HepG2 (cell line): ENCODE data around the gene TREH. TPM values are rescaled to one million over a fixed set of nuclear protein-coding genes. Genes with fewer than 3 reads are reported as not detected.

Source experiments
- ATAC-seq: fragments of 200-7000 bp; cut with Tn5 transposase; 3 replicates; pipeline ENCODE4 v1.9.1; 2020; ENCODE audit warnings: mild to moderate bottlenecking, moderate library complexity
- BruUV-seq: library from RNA; stranded (reverse); fragments of 400-500 nt; replicated peaks from 2 replicates; lab custom pipeline; 2021; lab: Mats Ljungman, UMichigan
- CTCF ChIA-PET: fragments of 300-600 bp; formaldehyde crosslinking; extraction: SDS; loops from one replicate; lab custom pipeline; 2021; ENCODE audit warnings: low total read pairs, inconsistent platforms, low intra/inter-chr PET ratio; lab: Yijun Ruan, JAX
- POLR2A ChIA-PET: fragments of 350-600 bp; sonication (Branson Sonifier 250); formaldehyde crosslinking; loops from one replicate; lab custom pipeline; 2020; ENCODE audit warnings: antibody characterized with exemption, inconsistent platforms; lab: Yijun Ruan, JAX
- DNase-seq: peaks from one replicate; pipeline ENCODE4 v3.0.0-alpha.2; 2015; ENCODE audit warnings: low spot score
- FAIRE-seq: peaks from 3 replicates; lab custom pipeline; 2011; peaks lifted over from hg19 to GRCh38; lab: Jason Lieb, UNC
- H2AFZ ChIP-seq: one replicate; pipeline ENCODE4 v1.6.1; 2011; ENCODE audit warnings: low read length, inconsistent platforms
- H3K27ac ChIP-seq: fragments of 300-600 bp; 3 replicates; pipeline ENCODE4 v1.8.0; 2011; ENCODE audit warnings: mixed run types, mild to moderate bottlenecking, mixed read lengths, low read length, inconsistent platforms; ENCODE audit not compliant: insufficient read depth; ENCODE audit errors: extremely low read length
- H3K27me3 ChIP-seq, 2 experiments: fragments of 200-600 bp in 1 of 2; 2 replicates in 1 of 2; 3 replicates in 1 of 2; pipeline versions ENCODE4 v1.6.0 to v1.8.0; 2011; ENCODE audit warnings: low read length in 2 of 2, mild to moderate bottlenecking in 2 of 2, moderate library complexity in 2 of 2, inconsistent platforms in 1 of 2; ENCODE audit not compliant: insufficient read depth in 2 of 2, control insufficient read depth in 1 of 2
- H3K36me3 ChIP-seq, 2 experiments: fragments of 200-600 bp in 1 of 2; replicated peaks in 1 of 2; 2 replicates in 1 of 2; 3 replicates in 1 of 2; pipeline versions ENCODE4 v1.5.1 to v1.8.0; 2011; ENCODE audit warnings: low read length in 2 of 2, inconsistent platforms in 1 of 2; ENCODE audit not compliant: insufficient read depth in 2 of 2, control insufficient read depth in 1 of 2
- H3K4me1 ChIP-seq: 2 replicates; pipeline ENCODE4 v1.5.1; 2012; ENCODE audit warnings: low read length, inconsistent platforms; ENCODE audit not compliant: insufficient read depth
- H3K4me2 ChIP-seq: 2 replicates; pipeline ENCODE4 v1.6.0; 2011; ENCODE audit warnings: low read depth, low read length, inconsistent platforms
- H3K4me3 ChIP-seq, 3 experiments: fragments of 200-600 bp in 1 of 3; sonication (generic), shearing (Covaris generic) in 1 of 3; replicated peaks in 1 of 3; 2 replicates each; pipeline ENCODE4 v1.5.1; 2011 to 2016; ENCODE audit warnings: low read length in 3 of 3, inconsistent platforms in 2 of 3, low read depth in 2 of 3, mild to moderate bottlenecking in 2 of 3, control low read depth in 1 of 3, mixed read lengths in 1 of 3; ENCODE audit not compliant: insufficient read depth in 1 of 3
- H3K79me2 ChIP-seq: one replicate; pipeline ENCODE4 v1.6.1; 2011; ENCODE audit warnings: low read length, inconsistent platforms; ENCODE audit not compliant: insufficient read depth
- H3K9ac ChIP-seq: 2 replicates; pipeline ENCODE4 v1.6.0; 2011; ENCODE audit warnings: mild to moderate bottlenecking, low read depth, low read length, inconsistent platforms; ENCODE audit not compliant: insufficient read depth
- H3K9me3 ChIP-seq: 2 replicates; pipeline ENCODE4 v1.5.1; 2012; ENCODE audit warnings: mild to moderate bottlenecking, low read length
- H4K20me1 ChIP-seq: 2 replicates; pipeline ENCODE4 v1.6.0; 2011; ENCODE audit warnings: inconsistent platforms, mild to moderate bottlenecking, low read length, moderate library complexity; ENCODE audit not compliant: insufficient read depth
- CBX1 ChIP-seq: IDR thresholded peaks from one replicate; pipeline ENCODE4 v1.6.1; 2016; ENCODE audit warnings: antibody characterized with exemption, low read depth
- HOXD1 ChIP-seq: sonication (generic); formaldehyde crosslinking; IDR thresholded peaks from 2 replicates; pipeline ENCODE4 v1.5.0; 2020; ENCODE audit warnings: missing genetic modification reagents
- SKI ChIP-seq: fragments of 450-650 bp; IDR thresholded peaks from one replicate; pipeline ENCODE4 v1.6.1; 2018; ENCODE audit warnings: mild to moderate bottlenecking; ENCODE audit not compliant: partially characterized antibody
- SMAD3 ChIP-seq: sonication (generic); formaldehyde crosslinking; IDR thresholded peaks from 2 replicates; pipeline ENCODE4 v1.4.0; 2020; ENCODE audit warnings: missing genetic modification reagents
- SP4 ChIP-seq: sonication (generic); formaldehyde crosslinking; IDR thresholded peaks from 2 replicates; pipeline ENCODE4 v1.8.1; 2023; ENCODE audit warnings: mild to moderate bottlenecking, missing genetic modification reagents
- ZBTB42 ChIP-seq: sonication (generic); formaldehyde crosslinking; IDR thresholded peaks from 2 replicates; pipeline ENCODE4 v1.5.0; 2020; ENCODE audit warnings: mild to moderate bottlenecking, missing genetic modification reagents
- ZNF567 ChIP-seq: sonication (generic); formaldehyde crosslinking; IDR thresholded peaks from 2 replicates; pipeline ENCODE4 v1.8.1; 2023; ENCODE audit warnings: mild to moderate bottlenecking, missing genetic modification reagents, borderline replicate concordance
- ZNF607 ChIP-seq: sonication (generic); formaldehyde crosslinking; IDR thresholded peaks from 2 replicates; pipeline ENCODE4 v1.5.1; 2020; ENCODE audit warnings: missing genetic modification reagents, mild to moderate bottlenecking, borderline replicate concordance
- ZNF768 ChIP-seq: sonication (generic); formaldehyde crosslinking; IDR thresholded peaks from 2 replicates; pipeline ENCODE4 v1.4.0; 2020; ENCODE audit warnings: missing genetic modification reagents
- ZSCAN29 ChIP-seq: sonication (generic); formaldehyde crosslinking; conservative IDR thresholded peaks from 2 replicates; pipeline ENCODE4 v1.4.0; 2020; ENCODE audit warnings: mild to moderate bottlenecking, missing genetic modification reagents
- WGBS: methylation state at CpG from one replicate; pipeline ENCODE4 v1.1.6; 2017; ENCODE audit warnings: low lambda C conversion rate; 5-methylcytosine and 5-hydroxymethylcytosine counted together
- in situ Hi-C: cut with HindIII; loops from 2 replicates; pipeline ENCODE4 v1.10.0; 2017; ENCODE audit warnings: low pct_unique_long_range_greater_than_20kb; ENCODE audit not compliant: extremely low pct_ligation_motif_present
- intact Hi-C: fragments of 100-400 bp; cut with micrococcal nuclease; formaldehyde crosslinking; loops from one replicate; pipeline ENCODE4 v1.10.0; 2022; ENCODE audit not compliant: unreplicated experiment
- polyA plus RNA-seq, 8 experiments: library from polyadenylated mRNA; depleted of rRNA in 3 of 8; stranded (reverse) in 7 of 8; unstranded in 1 of 8; fragments of >200 nt; fragmentation: Illumina TruSeq in 4 of 8; extraction: Trizol in 4 of 8; gene quantifications; 2 replicates each; pipeline versions ENCODE4 v1.2.1 to v1.2.3, GENCODE V29; 2011 to 2016; ENCODE audit warnings: low read depth in 4 of 8, missing spikeins in 1 of 8, mixed read lengths in 1 of 8; ENCODE audit not compliant: insufficient read depth in 1 of 8
- total RNA-seq, 5 experiments: library from RNA; depleted of rRNA; stranded (reverse); fragments of >200 nt; fragmentation: Illumina TruSeq; extraction: Trizol; gene quantifications; 2 replicates each; pipeline ENCODE4 v1.2.3, GENCODE V29; 2016; ENCODE audit warnings: low read depth in 1 of 5
- TF ChIP-seq, protein P1 (sequence below): IDR thresholded peaks from 2 replicates; pipeline ENCODE4 v1.6.1; 2018; ENCODE audit warnings: missing genetic modification reagents, mild to moderate bottlenecking, missing compliant biosample characterization
- TF ChIP-seq, protein P2 (sequence below), 2 experiments: sonication (generic) in 1 of 2; formaldehyde crosslinking in 1 of 2; IDR thresholded peaks; 2 replicates each; pipeline versions ENCODE4 v1.5.1 to v1.6.1; 2011 to 2020; ENCODE audit warnings: borderline replicate concordance in 1 of 2, low read depth in 1 of 2, low read length in 1 of 2, mild to moderate bottlenecking in 1 of 2, missing genetic modification reagents in 1 of 2, moderate library complexity in 1 of 2
- TF ChIP-seq, protein P3 (sequence below): sonication (generic); formaldehyde crosslinking; IDR thresholded peaks from 2 replicates; pipeline ENCODE4 v1.4.0; 2020; ENCODE audit warnings: missing genetic modification reagents

Gene TREH
- total and polyA plus RNA-seq, 2 of the 13 experiments (the other 11 are each of a cell fraction or from before 2014, with no cell fraction given) = 0.53 to 0.86 TPM

DNA sequence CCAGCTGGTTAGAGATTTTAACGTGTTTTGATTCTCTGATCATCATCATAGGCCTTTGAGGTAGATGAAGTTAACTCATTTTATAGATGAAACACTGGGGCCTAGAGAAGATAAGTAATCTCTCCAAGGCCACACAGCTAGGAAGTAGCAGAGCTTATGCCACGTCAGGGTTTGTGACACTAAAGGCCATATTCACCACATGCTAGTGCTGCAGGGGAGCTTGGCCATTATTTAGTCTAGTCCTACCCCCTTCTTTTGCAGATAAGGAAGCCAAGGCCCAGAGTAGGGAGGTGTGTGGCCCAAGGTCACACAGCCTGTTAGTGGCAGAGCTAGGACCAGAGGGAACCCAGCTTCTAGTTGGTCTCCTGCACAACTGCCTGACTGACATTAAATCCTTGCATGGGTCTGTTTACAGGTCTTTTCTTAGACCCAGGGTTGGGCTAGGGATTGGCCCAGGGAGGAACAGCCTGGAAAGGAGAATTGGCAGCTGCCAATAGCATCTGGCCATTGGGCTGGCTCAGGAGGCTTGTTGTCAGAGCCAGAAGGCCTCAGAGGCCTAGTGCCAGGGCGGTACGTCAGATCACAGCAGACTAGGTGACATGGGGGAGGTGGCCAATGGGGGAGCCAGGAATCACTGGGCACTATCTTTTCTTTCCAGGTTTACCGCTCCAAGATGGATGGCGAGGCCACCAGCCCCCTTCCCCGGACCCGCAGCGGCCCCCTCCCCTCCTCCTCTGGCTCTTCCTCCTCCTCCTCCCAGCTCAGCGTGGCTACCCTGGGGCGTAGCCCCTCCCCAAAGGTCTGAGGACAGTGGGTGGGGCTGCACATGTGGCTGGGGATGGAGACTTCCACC lies 36.1 kb downstream of the TREH start:
- DNase-seq = no peak
- H2AFZ ChIP-seq = no peak overlapping the region
- H3K4me2 ChIP-seq = no peak overlapping the region
- no peaks in the 10 kb centered on the region for H4K20me1 ChIP-seq
- 96% methylated on average over 6 of the region's 11 CpGs for WGBS
- peak; percentile 75; the same call in 1 of the 2 replicates for TF ChIP-seq ZNF768 (CRISPR knock-in tag)
- no peak for TF ChIP-seq CBX1
- TF ChIP-seq, all 625 proteins: peak for 1
- POLR2A ChIA-PET = no interaction called here
- H3K36me3 ChIP-seq = peaks cover 13 to 39% of the 10 kb centered on the region in 2 experiments; a peak in 4 of 5 replicates
- intact Hi-C loops = no loop called here
- H3K9me3 ChIP-seq = no peaks in the 10 kb centered on the region
- BruUV-seq = no TSS peak
- in situ Hi-C loops = no loop called here
- FAIRE-seq (no peak), ATAC-seq (no peak)
- no peaks in the 10 kb centered on the region for H3K27me3 ChIP-seq
- H3K79me2 ChIP-seq = no peaks in the 10 kb centered on the region
- H3K4me1 ChIP-seq = 0 out of 2 replicates have a peak, but pooled peaks cover 1% of the 10 kb centered on the region
- H3K27ac ChIP-seq = no peak overlapping the region
- H3K9ac ChIP-seq = no peak overlapping the region
- H3K4me3 ChIP-seq = no peak overlapping the region
- CTCF ChIA-PET = no interaction called here

DNA sequence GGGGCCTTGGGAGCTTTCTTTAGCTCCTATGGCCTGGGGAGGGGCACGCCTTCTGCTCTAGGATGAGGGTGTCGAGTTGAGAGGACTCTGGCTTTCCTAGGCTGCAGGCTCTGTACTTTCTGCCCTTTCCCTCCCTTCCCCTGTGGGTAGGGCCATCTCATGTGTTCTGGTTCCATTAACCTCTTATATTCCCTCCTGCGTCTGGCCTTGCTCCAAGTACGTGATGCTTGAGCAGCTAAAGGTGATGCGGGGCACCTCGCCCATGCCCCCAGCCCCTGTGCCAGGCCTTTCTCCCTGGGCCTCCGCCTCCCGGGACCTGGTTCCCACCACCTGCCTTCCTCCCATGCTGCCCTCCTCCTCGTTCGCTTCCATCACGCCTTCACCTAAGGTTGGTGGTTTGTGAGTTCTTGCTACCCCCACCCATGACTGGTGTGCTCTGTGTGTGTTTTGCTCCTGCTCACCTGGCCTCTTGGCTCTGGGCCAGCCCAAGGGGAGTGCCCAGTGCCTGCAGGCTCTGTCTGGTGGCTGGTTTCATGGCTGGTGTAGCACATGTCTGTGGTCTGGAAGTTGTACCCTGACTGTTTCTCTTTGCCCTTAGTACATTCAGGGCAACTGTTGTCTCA lies 37.9 kb downstream of the TREH start:
- DNase-seq = no peak
- Histone ChIP-seq H3K27ac (no peak overlapping the region), H3K27me3 (no peaks in the 10 kb centered on the region), H3K9me3 (no peaks in the 10 kb centered on the region), H3K36me3 (peaks cover 12 to 32% of the 10 kb centered on the region in 2 experiments; a peak in 4 of 5 replicates), H3K4me2 (no peak overlapping the region), H3K79me2 (no peaks in the 10 kb centered on the region), H3K9ac (no peak overlapping the region), H4K20me1 (no peaks in the 10 kb centered on the region), H2AFZ (no peak overlapping the region), H3K4me3 (no peak overlapping the region), H3K4me1 (no peaks in the 10 kb centered on the region)
- intact Hi-C loops = no loop called here
- in situ Hi-C loops = no loop called here
- BruUV-seq = no TSS peak
- FAIRE-seq = no peak
- CTCF ChIA-PET = no interaction called here
- POLR2A ChIA-PET = no interaction called here
- no peak for ATAC-seq
- over 99% methylated on average over 10 of the region's 11 CpGs for WGBS
- TF ChIP-seq HOXD1 (CRISPR knock-in tag) (no peak), ZNF567 (CRISPR knock-in tag) (no peak), SMAD3 (CRISPR knock-in tag) (no peak), ZSCAN29 (CRISPR knock-in tag) (no peak), ZBTB42 (CRISPR knock-in tag) (no peak), SP4 (CRISPR knock-in tag) (no peak), SKI (no peak), ZNF607 (no peak)
- TF ChIP-seq, protein P1, sequence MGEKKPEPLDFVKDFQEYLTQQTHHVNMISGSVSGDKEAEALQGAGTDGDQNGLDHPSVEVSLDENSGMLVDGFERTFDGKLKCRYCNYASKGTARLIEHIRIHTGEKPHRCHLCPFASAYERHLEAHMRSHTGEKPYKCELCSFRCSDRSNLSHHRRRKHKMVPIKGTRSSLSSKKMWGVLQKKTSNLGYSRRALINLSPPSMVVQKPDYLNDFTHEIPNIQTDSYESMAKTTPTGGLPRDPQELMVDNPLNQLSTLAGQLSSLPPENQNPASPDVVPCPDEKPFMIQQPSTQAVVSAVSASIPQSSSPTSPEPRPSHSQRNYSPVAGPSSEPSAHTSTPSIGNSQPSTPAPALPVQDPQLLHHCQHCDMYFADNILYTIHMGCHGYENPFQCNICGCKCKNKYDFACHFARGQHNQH (CRISPR knock-in tag) = no peak
- TF ChIP-seq, protein P2, sequence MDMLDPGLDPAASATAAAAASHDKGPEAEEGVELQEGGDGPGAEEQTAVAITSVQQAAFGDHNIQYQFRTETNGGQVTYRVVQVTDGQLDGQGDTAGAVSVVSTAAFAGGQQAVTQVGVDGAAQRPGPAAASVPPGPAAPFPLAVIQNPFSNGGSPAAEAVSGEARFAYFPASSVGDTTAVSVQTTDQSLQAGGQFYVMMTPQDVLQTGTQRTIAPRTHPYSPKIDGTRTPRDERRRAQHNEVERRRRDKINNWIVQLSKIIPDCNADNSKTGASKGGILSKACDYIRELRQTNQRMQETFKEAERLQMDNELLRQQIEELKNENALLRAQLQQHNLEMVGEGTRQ (IDR thresholded peaks at IDR 0.05; ENCODE audit: low read depth, low read length) = no peak
- TF ChIP-seq, protein P2 (CRISPR knock-in tag; IDR thresholded peaks at IDR 0.05; ENCODE audit: borderline replicate concordance) = no peak
- TF ChIP-seq, protein P3, sequence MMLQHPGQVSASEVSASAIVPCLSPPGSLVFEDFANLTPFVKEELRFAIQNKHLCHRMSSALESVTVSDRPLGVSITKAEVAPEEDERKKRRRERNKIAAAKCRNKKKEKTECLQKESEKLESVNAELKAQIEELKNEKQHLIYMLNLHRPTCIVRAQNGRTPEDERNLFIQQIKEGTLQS (CRISPR knock-in tag) = no peak
